Vagina (tissue), 2 donors: ENCODE results near the gene INPP4B.

Source experiments
- CTCF ChIP-seq, 3 experiments: fragments of 450-650 bp in 2 of 3; fragments of 200-600 bp in 1 of 3; sonication (generic) in 1 of 3; IDR thresholded peaks; one replicate each; pipeline ENCODE4 v1.5.1; 2017 to 2019; ENCODE audit warnings: antibody characterized with exemption in 3 of 3, mild to moderate bottlenecking in 2 of 3, moderate library complexity in 2 of 3
- POLR2A ChIP-seq, 2 donors: fragments of 450-650 bp; IDR thresholded peaks; one replicate each; pipeline ENCODE4 v1.6.1; 2017; ENCODE audit warnings: antibody characterized with exemption in 2 of 2, mild to moderate bottlenecking in 2 of 2, moderate library complexity in 2 of 2

GRCh38 chr4:142698552-142698951 is 147.5 kb downstream of the INPP4B start:
- TF ChIP-seq CTCF (IDR thresholded peaks at IDR 0.05) (no peak), POLR2A (IDR thresholded peaks at IDR 0.05) (no peak)
